Measurements from ENCODE around the gene TRIM47. TPM values are rescaled to one million over a fixed set of nuclear protein-coding genes. Genes with fewer than 3 reads are reported as not detected.
"Not testable (repeated sequence)": the region's sequence is repeated elsewhere in the genome, so short reads cannot be mapped to it uniquely, and the experiment has no call there.

TRIM47 gene
- total RNA-seq, 1 experiment from 2014 or later = 22.7 TPM

DNA sequence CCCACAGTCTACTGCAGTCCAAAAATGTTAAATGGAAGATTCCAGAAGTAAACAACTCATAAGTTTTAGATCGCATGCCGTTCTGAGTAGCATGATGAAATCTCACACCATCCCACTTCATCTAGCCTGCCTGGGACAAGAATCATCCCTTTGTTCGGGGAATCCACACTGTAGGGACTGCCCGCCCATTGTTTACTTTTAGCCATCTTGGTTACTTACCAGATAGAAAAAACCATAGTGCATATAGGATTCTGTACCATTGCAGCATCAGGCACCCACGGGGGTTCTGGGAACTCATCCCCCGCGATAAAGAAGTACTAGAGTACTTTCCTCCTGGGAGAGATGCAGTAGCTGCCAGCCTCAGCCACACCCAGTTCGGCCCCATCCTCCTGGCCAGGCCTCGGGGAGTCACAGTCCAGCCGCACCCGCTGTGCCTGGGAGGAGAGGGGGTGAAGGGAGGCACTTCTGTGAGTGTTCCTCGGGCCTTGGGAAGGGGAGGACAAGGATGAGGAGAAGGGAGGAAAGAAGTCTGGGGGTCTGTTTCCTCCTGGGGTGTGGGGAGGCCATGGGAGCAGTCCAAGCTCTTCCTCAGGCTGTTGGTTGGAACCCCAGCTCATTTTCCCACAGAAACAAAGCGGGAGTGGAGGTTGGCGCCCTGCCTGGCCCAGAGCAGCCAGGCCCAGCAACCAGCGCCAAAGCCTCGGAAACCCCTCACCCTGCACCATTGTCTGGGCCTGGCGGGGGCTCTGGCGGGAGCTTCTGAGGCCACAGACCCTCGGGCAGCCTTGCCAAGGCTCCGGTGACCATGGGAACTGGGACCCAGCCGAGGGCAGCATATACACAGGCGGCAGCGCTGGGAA, 8.9 kb downstream of the TRIM47 start:
- no peak for DNase-seq (ENCODE audit: low read depth)

GRCh38 chr17:75868730-75869281, 9.6 kb downstream of the TRIM47 start:
- DNase-seq (ENCODE audit: low read depth) = not testable (repeated sequence)

DNA sequence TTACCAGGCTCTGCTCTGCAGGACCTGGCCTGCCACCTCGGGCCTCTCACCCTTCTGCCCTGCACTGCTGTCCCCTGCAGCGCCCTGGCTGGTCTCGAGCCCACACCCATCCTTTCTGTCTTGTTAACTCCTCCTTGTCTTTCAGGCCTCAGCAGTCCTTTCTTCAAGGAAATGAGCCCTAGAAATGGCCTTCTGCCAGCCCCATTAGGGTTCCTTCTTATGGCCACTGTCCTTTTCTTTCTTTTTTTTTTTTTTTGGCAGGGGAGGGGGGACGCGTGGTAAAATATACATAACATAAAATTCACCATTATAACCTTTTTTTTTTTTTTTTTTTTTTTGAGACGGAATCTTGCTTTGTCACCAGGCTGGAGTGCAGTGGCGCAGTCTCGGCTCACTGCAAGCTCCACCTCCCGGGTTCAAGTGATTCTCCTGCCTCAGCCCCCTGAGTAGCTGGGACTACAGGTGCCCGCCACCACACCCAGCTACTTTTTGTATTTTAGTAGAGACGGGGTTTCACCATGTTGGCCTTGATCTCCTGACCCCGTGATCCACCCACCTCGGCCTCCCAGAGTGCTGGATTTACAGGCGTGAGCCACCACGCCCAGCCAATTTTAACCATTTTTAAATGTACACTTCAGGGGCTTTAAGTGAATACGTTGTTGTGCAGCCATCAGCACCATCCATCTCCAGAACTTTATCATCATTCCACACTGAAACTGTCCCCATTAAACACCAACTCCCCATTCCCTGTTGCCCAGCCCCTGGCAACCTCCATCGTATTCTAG, 12.8 kb downstream of the TRIM47 start:
- DNase-seq (ENCODE audit: low read depth) = not testable (repeated sequence)

DNA sequence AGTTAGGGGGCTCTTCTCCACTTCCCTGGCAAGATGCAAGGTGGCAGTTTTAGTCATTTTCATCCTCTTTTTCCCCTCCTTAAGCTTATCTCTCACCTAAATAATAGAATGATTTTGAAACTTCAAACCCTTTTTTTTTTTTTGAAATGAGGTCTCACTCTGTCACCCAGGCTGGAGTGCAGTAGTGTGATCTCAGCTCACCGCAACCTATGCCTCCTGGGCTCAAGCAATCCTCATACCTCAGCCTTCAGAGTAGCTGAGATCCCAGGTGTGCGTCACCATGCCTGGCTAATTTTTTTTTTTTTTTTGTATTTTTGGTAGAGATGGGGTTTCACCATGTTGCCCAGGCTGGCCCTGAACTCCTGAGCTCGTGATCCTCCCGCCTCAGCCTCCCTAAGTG, 13.5 kb downstream of the TRIM47 start:
- DNase-seq (ENCODE audit: low read depth) = not testable (repeated sequence)

GRCh38 chr17:75864448-75864871, 13.9 kb downstream of the TRIM47 start:
- DNase-seq (ENCODE audit: low read depth) = peak; percentile 52

DNA sequence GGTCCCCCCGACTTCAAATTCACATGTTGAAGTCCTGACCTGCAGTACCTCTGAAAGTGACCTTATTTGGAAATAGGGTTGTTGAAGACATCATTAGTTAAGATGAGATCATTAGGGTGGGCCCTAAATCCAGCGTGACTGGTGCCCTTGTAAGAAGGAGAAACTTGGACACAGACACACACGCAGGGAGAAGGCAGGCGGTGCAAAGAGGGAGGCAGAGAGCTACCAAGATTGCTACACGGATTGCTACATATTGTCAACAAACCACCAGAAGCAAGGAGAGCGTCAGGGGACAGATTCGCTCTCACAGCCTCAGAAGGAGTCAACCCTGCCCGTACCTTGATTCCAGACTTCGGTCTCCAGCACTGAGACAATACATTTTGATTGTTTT, 16.5 kb downstream of the TRIM47 start:
- DNase-seq (ENCODE audit: low read depth) = no peak

DNA sequence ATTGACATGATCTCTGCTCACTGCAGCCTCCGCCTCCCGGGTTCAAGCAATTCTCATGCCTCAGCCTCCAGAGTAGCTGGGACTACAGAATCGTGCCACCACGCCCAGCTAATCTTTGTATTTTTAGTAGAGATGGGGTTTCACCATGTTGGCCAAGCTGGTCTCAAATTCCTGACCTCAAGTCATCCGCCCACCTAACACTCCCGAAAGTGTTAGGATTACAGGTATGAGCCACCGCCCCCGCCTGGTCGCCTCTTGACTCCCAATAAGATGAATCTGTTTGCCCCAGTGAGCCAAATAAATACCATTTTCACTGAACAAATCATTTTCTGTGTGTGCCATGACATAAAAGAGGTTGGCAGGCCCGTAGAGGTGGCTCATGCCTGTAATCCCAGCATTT, 19.0 kb downstream of the TRIM47 start:
- DNase-seq (ENCODE audit: low read depth) = not testable (repeated sequence)

DNA sequence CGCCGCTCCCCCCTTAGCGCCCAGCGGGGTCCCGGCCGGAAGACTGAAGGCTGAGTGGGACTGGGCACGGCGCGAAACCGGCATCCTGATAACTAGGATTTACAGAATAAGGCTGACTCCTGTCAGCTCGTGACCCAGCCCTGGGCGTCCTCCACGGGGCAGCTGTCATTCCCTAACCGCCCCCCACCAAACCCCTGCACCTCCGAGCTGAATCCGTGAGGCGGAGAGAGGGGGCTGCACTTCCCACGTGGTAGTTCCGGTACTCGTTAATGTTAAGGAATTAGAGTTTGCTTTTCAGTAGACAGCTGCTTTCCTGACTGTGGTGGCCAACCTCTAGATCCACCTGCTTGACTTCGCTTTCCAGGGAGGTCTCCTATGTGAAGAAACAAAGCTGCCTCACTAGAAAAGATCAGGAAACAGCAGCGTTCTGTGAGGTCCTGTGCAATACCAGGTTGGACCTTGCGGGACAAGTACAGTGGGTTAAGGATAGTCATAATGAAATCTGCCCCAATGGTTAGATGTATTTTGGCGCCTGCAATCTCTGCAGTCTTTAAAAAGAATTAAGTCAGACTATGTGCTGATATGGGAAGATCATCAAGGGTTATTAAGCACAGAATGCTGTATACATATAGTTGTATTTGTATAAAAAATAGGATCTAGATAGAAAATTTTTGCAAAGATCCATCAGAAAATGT, 22.2 kb downstream of the TRIM47 start:
- peak; percentile 36 for DNase-seq (ENCODE audit: low read depth)

- DNase-seq (ENCODE audit: low read depth) = peak; percentile 100
These were observed 22.9 kb downstream of the TRIM47 start, which contains the start of gene WBP2 for GRCh38 chr17:75855310-75856061. Gene WBP2 (minus strand): TSS chr17:75855335. CDS start chr17:75855297, 38 bp downstream.

GRCh38 chr17:75854881-75855309, 23.5 kb downstream of the TRIM47 start:
- DNase-seq (ENCODE audit: low read depth) = no peak

- peak; percentile 81 for DNase-seq (ENCODE audit: low read depth)
These were observed 24.2 kb downstream of the TRIM47 start for GRCh38 chr17:75854101-75854748.

GRCh38 chr17:75853433-75853832, 24.9 kb downstream of the TRIM47 start:
- DNase-seq (ENCODE audit: low read depth) = peak; percentile 43

GRCh38 chr17:75851693-75851991, 26.7 kb downstream of the TRIM47 start:
- DNase-seq (ENCODE audit: low read depth) = not testable (repeated sequence)

- DNase-seq (ENCODE audit: low read depth) = no peak
These were observed 27.3 kb downstream of the TRIM47 start for GRCh38 chr17:75850928-75851692.

- DNase-seq (ENCODE audit: low read depth) = no peak
These were observed 28.7 kb downstream of the TRIM47 start for GRCh38 chr17:75849724-75850123.

GRCh38 chr17:75849279-75849646, 29.1 kb downstream of the TRIM47 start:
- DNase-seq (ENCODE audit: low read depth) = no peak

GRCh38 chr17:75848523-75849278, 29.7 kb downstream of the TRIM47 start:
- peak; percentile 46 for DNase-seq (ENCODE audit: low read depth)

- DNase-seq (ENCODE audit: low read depth) = no peak
These were observed 30.5 kb downstream of the TRIM47 start for GRCh38 chr17:75847614-75848522.

Data from HT1080 (cell line).